SK-N-MC (cell line): Measurements from ENCODE around the gene ALS2.

Source experiments
- EZH2 ChIP-seq: fragments of 200-600 bp; sonication (generic); IDR thresholded peaks from one replicate; pipeline ENCODE4 v1.6.1; 2017; ENCODE audit warnings: antibody characterized with exemption
- FOXP2 ChIP-seq: optimal IDR thresholded peaks from 2 replicates; pipeline ENCODE3; 2011; ENCODE audit warnings: mild to moderate bottlenecking, moderate library complexity; ENCODE audit not compliant: insufficient read depth; ENCODE audit errors: extremely low read length, control extremely low read depth
- POLR2AphosphoS5 ChIP-seq: IDR thresholded peaks from 2 replicates; pipeline ENCODE4 v1.6.1; 2012; ENCODE audit warnings: mild to moderate bottlenecking, low read depth, low read length, borderline replicate concordance

DNA sequence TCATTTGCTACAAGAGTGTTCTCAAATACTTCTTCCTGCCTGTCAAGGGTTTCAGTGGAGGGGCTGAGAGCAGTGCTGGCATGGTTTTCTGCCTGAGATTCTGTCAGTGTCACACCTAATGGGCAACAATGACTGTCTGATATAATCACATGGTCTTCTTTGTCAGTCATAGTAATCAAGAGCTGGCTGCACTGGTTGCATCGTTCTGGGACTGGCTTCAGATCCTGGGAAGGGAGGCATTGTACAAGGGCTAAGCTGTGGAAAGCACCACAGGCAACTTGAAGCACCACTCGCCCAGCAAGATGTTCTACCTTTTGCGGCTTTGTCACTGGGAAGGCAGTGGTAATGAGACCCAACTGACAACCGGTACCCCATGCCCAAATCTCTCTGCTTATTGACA, 19.6 kb downstream of the ALS2 start:
- no peak for TF ChIP-seq POLR2AphosphoS5
- TF ChIP-seq EZH2, result no peak
- no peak for TF ChIP-seq FOXP2
